Stimulated activated CD4-positive, alpha-beta T cell treated with anti-CD3 and anti-CD28 coated beads, Interleukin-12 subunit alpha, Interleukin-12 subunit beta, amount 100 ng/mL, for 24 hours (primary cell): ENCODE results near the gene GRIFIN.

Source experiments
- DNase-seq, 2 experiments: peaks; one replicate each; pipeline ENCODE4 v3.0.0-alpha.2; 2020; ENCODE audit warnings: low read depth in 2 of 2

Gene GRIFIN

GRCh38 chr7:2498708-2499107 is 22.5 kb upstream of the GRIFIN start:
- DNase-seq: no peak

DNA sequence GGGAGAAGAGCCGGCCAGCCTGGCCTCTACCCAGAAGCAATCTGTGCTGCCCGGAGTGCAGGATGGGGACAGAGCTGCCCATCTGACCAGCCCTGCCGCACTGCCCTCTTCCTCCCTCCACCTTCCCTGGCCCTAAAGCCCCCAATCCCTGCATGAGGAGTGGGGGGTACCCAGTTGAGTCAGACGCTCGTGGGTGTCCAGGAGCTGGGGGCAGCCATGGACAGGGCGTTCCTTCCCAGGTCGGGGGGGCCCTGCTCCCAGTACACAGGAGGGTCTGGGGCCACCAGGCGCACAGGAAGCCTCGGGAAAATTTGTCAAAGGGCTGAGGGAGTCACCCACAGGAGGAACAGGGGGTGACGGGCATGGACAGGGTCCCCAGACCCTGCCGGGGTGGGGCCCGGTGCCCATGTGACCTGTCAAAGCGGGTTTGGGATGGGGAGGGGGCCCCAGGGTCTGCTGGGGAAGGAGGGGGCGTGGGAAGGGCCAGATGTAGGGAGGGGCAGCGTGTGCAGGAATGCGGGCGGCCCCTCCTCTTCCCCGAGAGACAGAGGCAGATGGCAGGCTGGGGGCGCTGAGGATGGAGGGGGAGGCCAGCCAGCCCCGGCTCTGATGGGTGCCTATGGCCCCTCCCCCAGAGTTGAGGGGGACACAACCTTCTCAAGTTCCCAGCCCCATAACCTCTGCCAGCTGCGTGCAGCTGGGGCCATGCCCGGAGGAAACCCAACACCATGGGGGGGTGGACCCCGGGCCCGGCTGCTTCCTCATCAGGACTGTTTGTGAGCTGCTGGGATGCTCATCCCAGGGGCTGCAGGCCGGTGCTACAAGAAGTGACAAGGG is 21.5 kb upstream of the GRIFIN start:
- no peak for DNase-seq

GRCh38 chr7:2497065-2497464 is 20.9 kb upstream of the GRIFIN start:
- DNase-seq: no peak

DNA sequence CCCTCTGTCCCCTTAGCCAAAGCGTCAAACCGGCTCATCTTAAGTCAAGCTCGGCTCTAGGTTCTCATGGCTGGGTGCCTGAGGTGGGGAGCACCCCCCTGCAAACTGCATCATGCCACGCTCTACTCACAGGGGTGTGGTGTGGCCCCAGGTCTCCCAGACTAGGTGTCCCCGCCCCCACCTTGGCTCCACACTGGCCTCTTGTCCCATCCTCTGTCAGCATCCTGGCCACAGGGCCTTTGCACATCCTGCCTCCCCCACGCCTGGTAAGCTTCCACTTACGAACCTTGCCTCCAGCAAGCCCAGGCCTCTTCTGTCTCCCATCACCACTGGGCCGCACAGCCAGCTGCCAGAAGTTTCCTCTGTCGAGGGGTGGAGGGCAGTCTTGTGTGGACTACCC is 20.2 kb upstream of the GRIFIN start:
- DNase-seq: no peak

- no peak for DNase-seq
These were observed 19.5 kb upstream of the GRIFIN start for GRCh38 chr7:2495418-2496299.

- DNase-seq: no peak
These were observed 18.3 kb upstream of the GRIFIN start for GRCh38 chr7:2494191-2495130.

- DNase-seq: no peak
These were observed 17.3 kb upstream of the GRIFIN start for GRCh38 chr7:2493205-2494164.

- no peak for DNase-seq
These were observed 15.8 kb upstream of the GRIFIN start for GRCh38 chr7:2492038-2492437.

DNA sequence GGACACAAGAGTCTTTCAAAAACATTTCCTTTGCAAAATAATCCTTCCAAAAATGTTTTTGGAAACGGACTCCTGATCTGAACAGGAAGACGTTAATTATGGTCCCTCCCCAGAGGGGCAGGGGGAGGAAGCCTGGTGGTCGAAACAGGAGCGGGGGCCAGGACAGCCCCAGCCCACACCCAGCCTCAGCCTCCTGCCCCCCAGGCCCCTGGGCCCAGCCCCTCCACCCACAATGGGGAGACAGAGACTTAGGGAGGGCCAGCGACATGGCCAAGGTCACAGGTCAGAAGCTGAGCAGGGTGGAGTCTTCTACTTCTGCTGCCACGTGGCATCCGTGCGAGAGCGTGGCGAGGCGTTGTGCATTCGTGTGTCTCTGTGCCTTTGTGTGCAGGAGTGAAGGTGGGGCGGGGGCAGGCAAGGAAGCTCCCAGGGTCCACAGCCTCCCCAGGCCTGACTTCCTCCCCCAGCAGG is 14.0 kb upstream of the GRIFIN start:
- DNase-seq: no peak

DNA sequence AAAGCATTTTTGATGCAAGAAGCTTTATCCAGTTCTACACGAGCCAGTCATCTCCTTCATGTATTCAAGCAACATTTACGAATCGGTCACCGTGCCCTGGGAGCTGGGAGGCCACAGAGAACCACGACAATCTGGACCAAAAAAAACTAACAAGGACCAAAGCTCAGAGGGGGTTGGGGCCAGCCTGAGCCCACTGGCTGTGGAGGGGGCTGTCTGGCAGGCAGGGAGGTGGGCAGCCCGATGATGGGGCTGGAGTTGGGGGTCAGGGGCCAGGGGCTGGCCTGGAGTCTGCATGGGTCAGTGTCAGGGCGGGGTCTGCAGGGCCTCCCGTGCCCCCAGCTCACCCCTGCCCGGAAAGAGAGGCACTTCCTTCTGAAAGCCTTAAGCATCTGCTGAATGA is 12.5 kb upstream of the GRIFIN start:
- no peak for DNase-seq

DNA sequence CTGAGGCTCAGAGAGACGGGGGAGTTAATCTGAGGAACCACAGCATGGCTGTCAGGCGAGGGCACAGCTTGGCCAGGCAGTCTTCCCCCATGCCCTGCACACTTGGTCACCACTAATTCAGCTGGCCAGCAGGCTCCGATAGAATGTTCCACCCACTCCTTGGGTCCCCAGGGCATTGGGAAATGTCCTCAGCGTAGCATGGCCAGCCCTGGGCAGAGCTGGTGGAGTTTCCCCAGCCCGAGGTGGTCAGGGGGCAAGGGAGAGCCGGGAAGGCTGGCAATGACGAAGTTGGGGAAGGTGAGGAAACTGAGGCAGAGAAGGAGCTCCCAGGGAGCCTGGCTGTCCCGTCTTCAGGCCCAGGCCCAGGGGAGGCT is 12.1 kb upstream of the GRIFIN start:
- no peak for DNase-seq

GRCh38 chr7:2487586-2488271 is 11.5 kb upstream of the GRIFIN start:
- no peak for DNase-seq

GRCh38 chr7:2484868-2485267 is 8.7 kb upstream of the GRIFIN start:
- DNase-seq: no peak

DNA sequence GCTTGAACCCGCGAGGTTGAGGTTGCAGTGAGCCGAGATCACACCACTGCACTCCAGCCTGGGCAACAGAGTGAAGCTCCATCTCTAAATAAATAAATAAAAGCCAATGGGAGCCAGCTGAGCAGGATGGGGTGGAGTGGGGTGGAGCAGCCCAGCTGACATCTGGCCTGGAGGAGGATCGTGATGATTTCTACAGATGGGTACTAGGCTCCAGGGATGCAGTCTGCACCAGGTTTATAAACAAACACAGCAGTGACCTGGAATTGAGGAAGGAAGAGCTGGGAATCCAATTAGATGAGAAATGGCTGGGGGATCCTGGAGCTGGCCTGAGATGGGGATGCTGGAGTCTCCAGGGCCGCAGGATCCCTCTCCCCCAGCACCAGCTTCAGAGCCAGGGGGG is 7.3 kb upstream of the GRIFIN start:
- DNase-seq: no peak

DNA sequence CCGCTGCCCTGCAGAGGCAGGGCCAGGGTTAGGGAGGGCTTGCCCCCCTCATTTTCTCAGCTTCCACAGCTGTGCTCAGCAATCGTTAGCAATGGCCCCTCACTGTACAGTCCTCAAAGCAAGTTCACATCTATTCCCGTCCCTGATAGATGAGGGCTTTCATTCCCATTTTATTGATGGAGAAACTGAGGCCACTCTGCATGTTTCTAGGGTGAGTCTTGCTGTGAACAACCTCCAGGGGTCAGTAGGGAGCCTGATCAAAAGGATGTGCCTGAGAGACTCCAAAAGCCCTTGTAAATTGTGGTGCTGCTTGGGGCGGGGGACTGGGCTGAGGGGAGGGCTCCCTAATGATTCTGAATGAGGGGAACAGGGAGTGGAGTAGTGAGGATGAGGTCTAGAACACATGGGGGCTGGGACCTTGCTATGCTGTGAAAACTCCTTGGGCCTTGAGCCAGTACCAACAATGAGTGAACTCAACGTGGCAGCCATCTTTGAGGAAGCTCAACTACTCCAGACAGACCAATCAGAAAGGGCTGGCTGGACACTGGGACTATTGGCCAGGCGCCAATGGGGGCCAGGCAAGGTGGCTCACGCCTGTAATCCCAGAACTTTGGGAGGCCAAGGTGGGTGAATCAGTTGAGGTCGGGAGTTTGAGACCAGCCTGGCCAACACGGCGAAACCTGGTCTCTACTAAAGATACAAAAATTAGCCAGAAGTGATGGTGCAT is 6.7 kb upstream of the GRIFIN start:
- DNase-seq: no peak

DNA sequence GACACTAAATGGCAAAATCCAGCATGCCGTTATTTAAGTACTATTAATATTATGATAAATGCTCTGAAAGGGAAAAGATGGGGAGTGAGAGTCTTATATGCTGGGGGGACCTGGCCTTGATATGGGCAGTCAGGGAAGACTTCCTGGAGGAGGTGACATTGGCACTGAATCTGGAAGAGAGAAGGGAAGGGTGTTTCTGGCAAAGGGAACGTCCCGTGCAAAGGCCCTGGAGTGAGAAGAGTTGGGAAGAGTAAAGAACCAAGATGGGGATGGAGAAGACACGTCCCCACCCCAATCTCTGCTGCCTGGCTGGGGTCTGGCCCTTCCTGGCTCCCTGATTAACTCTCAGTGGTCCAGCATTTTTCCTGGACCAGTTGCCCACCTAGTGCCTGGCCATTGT is 5.0 kb upstream of the GRIFIN start:
- DNase-seq: no peak

DNA sequence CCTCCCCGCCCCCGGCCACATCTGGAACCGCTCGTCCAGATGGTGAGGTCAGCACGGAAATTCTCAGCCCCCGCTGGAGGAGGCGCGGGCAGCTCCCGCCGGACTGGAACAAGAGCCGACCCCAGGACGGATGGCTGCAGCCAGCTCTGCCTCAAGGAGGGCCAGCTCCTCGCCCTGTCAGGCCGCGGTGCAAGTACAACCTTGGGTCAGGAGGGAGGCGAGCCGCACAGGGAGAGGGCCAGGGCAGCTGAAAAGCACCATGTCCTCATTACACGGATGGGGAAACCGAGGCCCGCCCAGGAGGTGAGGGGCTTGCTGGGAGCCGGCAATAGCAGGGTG is 3.8 kb upstream of the GRIFIN start:
- no peak for DNase-seq

GRCh38 chr7:2479276-2480069 is 3.3 kb upstream of the GRIFIN start:
- DNase-seq: no peak

GRCh38 chr7:2478800-2479199 is 2.6 kb upstream of the GRIFIN start:
- DNase-seq: no peak
